Fibroblast of lung (primary cell): ENCODE results near the gene RELL1. TPM values are rescaled to one million over a fixed set of nuclear protein-coding genes. Genes with fewer than 3 reads are reported as not detected.

Experiments
- DNase-seq, 2 donors: peaks; one replicate each; pipeline versions ENCODE4 v3.0.0 to v3.0.0-alpha.2; 2010; ENCODE audit warnings: low read depth in 2 of 2
- H2AFZ ChIP-seq: 2 replicates; pipeline ENCODE4 v1.5.1; 2012; ENCODE audit warnings: low read length, control low read depth, inconsistent platforms
- H3K27ac ChIP-seq: 2 replicates; pipeline ENCODE4 v1.5.1; 2011; ENCODE audit warnings: low read length, control low read depth; ENCODE audit not compliant: insufficient read depth
- H3K27me3 ChIP-seq: 2 replicates; pipeline ENCODE4 v1.5.1; 2011; ENCODE audit warnings: mild to moderate bottlenecking, low read length; ENCODE audit not compliant: control insufficient read depth, insufficient read depth
- H3K36me3 ChIP-seq: 2 replicates; pipeline ENCODE4 v1.5.1; 2011; ENCODE audit warnings: low read length; ENCODE audit not compliant: control insufficient read depth, insufficient read depth
- H3K4me1 ChIP-seq: 2 replicates; pipeline ENCODE4 v1.5.1; 2011; ENCODE audit warnings: low read length; ENCODE audit not compliant: control insufficient read depth, insufficient read depth; ENCODE audit errors: extremely low read depth
- H3K4me2 ChIP-seq: 2 replicates; pipeline ENCODE4 v1.5.1; 2011; ENCODE audit warnings: low read length, control low read depth; ENCODE audit not compliant: insufficient read depth; ENCODE audit errors: extremely low read depth
- H3K4me3 ChIP-seq, 4 experiments: fragments of 200-600 bp in 1 of 4; sonication (generic) in 1 of 4; replicated peaks in 1 of 4; 2 replicates each; pipeline ENCODE4 v1.5.1; 2011 to 2016; ENCODE audit warnings: low read length in 4 of 4, low read depth in 3 of 4, mild to moderate bottlenecking in 3 of 4, control low read depth in 2 of 4, inconsistent platforms in 1 of 4, mixed read lengths in 1 of 4; ENCODE audit not compliant: insufficient read depth in 1 of 4; ENCODE audit errors: control extremely low read depth in 1 of 4
- H3K79me2 ChIP-seq: 2 replicates; pipeline ENCODE4 v1.5.1; 2012; ENCODE audit warnings: mild to moderate bottlenecking, low read length, inconsistent platforms; ENCODE audit not compliant: control insufficient read depth, insufficient read depth
- H3K9ac ChIP-seq: 2 replicates; pipeline ENCODE4 v1.5.1; 2011; ENCODE audit warnings: mild to moderate bottlenecking, low read length, control low read depth; ENCODE audit not compliant: insufficient read depth
- H3K9me3 ChIP-seq: 2 replicates; pipeline ENCODE4 v1.5.1; 2012; ENCODE audit warnings: low read depth, low read length; ENCODE audit not compliant: control insufficient read depth, insufficient read depth
- H4K20me1 ChIP-seq: 2 replicates; pipeline ENCODE4 v1.5.1; 2011; ENCODE audit warnings: low read length; ENCODE audit not compliant: control insufficient read depth, insufficient read depth; ENCODE audit errors: extremely low read depth
- EZH2 ChIP-seq: IDR thresholded peaks from 2 replicates; pipeline ENCODE4 v1.5.1; 2012; ENCODE audit warnings: low read length, control low read depth, mild to moderate bottlenecking; ENCODE audit errors: missing control alignments
- polyA plus RNA-seq, 2 donors: library from polyadenylated mRNA; depleted of rRNA in 1 of 2; stranded (reverse) in 1 of 2; unstranded in 1 of 2; fragments of >200 nt; gene quantifications; 2 replicates each; pipeline ENCODE4 v1.2.1, GENCODE V29; 2011 to 2012; ENCODE audit warnings: missing spikeins in 1 of 2
- total RNA-seq: library from RNA; depleted of rRNA; stranded (reverse); fragments of >200 nt; gene quantifications from 2 replicates; pipeline ENCODE4 v1.2.1, GENCODE V29; 2014
- TF ChIP-seq, protein P1 (sequence below), 2 donors: IDR thresholded peaks in 1 of 2; conservative IDR thresholded peaks in 1 of 2; 1 replicate in 1 of 2; 2 replicates in 1 of 2; pipeline ENCODE4 v1.5.1; 2011 to 2012; ENCODE audit warnings: low read length in 2 of 2, control low read depth in 1 of 2, inconsistent platforms in 1 of 2, low read depth in 1 of 2, mild to moderate bottlenecking in 1 of 2

The RELL1 gene
- total and polyA plus RNA-seq, 2 donors (not counting 1 experiment from before 2014, with no cell fraction given): 16.1 to 71.0 TPM

DNA sequence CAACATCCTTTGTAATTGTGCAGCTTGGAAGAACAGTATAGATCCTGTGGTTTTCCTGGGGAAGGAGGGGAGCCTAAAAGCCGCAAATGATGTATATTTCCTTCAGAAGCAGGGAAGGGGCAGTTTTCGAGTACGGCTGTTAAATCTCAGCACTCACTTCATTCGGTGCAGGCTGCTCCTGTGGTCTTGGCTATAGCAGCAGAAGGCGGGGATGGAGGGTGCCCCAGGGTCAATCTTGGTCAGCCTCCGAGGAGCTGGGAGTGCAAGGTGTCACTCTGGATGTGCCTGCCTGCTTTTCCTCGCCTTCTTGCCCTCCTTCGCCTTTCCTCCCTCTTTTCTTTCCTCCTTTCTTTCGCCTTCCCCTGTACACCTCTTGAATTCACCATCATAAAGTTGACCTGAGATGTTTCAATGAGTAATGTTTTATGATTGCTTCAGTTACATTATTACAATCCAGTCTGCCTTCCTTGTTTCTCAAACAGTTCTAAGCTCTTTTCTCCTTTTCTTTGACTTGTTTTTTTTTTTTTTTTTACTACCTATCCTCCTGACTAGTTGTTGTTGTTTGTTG is 101.6 kb downstream of the RELL1 start:
- no peak overlapping the region for H3K27ac ChIP-seq
- no peak overlapping the region for H3K4me2 ChIP-seq
- no peak overlapping the region for H2AFZ ChIP-seq
- H3K9ac ChIP-seq: no peak overlapping the region
- no peaks in the 10 kb centered on the region for H4K20me1 ChIP-seq
- H3K4me3 ChIP-seq: no peak overlapping the region
- H3K36me3 ChIP-seq: no peaks in the 10 kb centered on the region
- no peaks in the 10 kb centered on the region for H3K79me2 ChIP-seq
- TF ChIP-seq, protein P1, sequence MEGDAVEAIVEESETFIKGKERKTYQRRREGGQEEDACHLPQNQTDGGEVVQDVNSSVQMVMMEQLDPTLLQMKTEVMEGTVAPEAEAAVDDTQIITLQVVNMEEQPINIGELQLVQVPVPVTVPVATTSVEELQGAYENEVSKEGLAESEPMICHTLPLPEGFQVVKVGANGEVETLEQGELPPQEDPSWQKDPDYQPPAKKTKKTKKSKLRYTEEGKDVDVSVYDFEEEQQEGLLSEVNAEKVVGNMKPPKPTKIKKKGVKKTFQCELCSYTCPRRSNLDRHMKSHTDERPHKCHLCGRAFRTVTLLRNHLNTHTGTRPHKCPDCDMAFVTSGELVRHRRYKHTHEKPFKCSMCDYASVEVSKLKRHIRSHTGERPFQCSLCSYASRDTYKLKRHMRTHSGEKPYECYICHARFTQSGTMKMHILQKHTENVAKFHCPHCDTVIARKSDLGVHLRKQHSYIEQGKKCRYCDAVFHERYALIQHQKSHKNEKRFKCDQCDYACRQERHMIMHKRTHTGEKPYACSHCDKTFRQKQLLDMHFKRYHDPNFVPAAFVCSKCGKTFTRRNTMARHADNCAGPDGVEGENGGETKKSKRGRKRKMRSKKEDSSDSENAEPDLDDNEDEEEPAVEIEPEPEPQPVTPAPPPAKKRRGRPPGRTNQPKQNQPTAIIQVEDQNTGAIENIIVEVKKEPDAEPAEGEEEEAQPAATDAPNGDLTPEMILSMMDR (conservative IDR thresholded peaks at IDR 0.05 in 1 of 2, IDR thresholded peaks at IDR 0.05 in 1 of 2; ENCODE audit: low read depth in 1 of 2, low read length in 2 of 2): no peak
- H3K4me1 ChIP-seq: no peaks in the 10 kb centered on the region
- DNase-seq: no peak
- H3K27me3 ChIP-seq: no peaks in the 10 kb centered on the region
- H3K9me3 ChIP-seq: no peaks in the 10 kb centered on the region

DNA sequence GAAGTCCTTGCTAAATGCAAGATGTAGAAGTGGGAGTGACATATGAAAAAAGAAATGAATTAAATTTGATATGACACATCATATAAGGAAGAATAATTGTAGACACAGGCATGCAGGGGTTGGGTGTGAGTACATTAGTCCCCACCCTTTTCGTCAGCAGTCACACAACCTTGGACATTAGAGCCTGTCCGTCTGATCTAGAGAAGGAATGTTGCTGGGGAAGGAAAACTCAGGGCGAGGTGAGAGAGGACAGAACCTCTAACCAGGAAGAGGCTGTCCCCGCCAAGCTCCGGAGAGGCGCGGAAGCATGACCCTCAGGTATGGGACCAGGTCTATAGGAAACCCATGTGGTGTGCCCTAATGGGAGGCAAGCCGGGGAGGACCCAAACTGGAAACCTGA is 102.1 kb downstream of the RELL1 start:
- TF ChIP-seq, protein P1 (conservative IDR thresholded peaks at IDR 0.05 in 1 of 2, IDR thresholded peaks at IDR 0.05 in 1 of 2; ENCODE audit: low read depth in 1 of 2, low read length in 2 of 2): no peak
- TF ChIP-seq EZH2: no peak
- H4K20me1 ChIP-seq: no peaks in the 10 kb centered on the region

DNA sequence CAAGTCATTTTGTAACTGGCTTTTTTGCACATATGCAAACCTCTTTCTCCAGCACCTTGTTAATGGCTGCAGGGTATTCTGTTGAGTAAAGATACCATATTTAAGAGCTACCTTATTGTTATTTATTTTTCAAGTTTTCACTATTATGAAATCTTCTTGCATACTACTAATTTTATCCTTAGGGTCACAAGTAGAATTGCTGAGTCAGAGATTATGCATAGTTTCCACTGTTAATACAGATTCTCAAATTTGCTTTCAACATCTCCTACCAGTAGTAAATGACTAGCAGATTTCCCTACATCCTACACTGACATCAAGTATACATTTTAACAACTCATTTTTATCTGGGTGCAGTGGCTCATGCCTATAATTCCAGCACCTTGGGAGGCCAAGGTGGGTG is 112.6 kb downstream of the RELL1 start:
- H3K79me2 ChIP-seq: no peaks in the 10 kb centered on the region
- no peaks in the 10 kb centered on the region for H3K4me1 ChIP-seq
- H3K36me3 ChIP-seq: no peaks in the 10 kb centered on the region
- H4K20me1 ChIP-seq: no peaks in the 10 kb centered on the region
- no peak overlapping the region for H3K4me3 ChIP-seq
- H3K27ac ChIP-seq: no peak overlapping the region
- no peak overlapping the region for H3K4me2 ChIP-seq
- no peaks in the 10 kb centered on the region for H3K9me3 ChIP-seq
- TF ChIP-seq EZH2: no peak
- TF ChIP-seq, protein P1 (conservative IDR thresholded peaks at IDR 0.05 in 1 of 2, IDR thresholded peaks at IDR 0.05 in 1 of 2; ENCODE audit: low read depth in 1 of 2, low read length in 2 of 2): no peak
- DNase-seq: no peak
- H3K9ac ChIP-seq: no peak overlapping the region
- no peak overlapping the region for H2AFZ ChIP-seq
- no peaks in the 10 kb centered on the region for H3K27me3 ChIP-seq

More for the DNA sequence above, 102.1 kb downstream of the RELL1 start:
- H3K4me1 ChIP-seq: no peaks in the 10 kb centered on the region
- H3K9me3 ChIP-seq: no peaks in the 10 kb centered on the region
- no peak overlapping the region for H2AFZ ChIP-seq
- H3K27me3 ChIP-seq: no peaks in the 10 kb centered on the region
- H3K4me3 ChIP-seq: no peak overlapping the region
- no peak for DNase-seq
- H3K36me3 ChIP-seq: no peaks in the 10 kb centered on the region
- H3K79me2 ChIP-seq: no peaks in the 10 kb centered on the region
- no peak overlapping the region for H3K27ac ChIP-seq
- no peak overlapping the region for H3K4me2 ChIP-seq
- no peak overlapping the region for H3K9ac ChIP-seq
